ENCODE measurements around the gene ARL10. TPM values are rescaled to one million over a fixed set of nuclear protein-coding genes. Genes with fewer than 3 reads are reported as not detected.
"Not testable (repeated sequence)": the region's sequence is repeated elsewhere in the genome, so short reads cannot be mapped to it uniquely, and the experiment has no call there.

The ARL10 gene
- total RNA-seq, 2 experiments from 2014 or later, result 9.3 to 12.2 TPM

DNA sequence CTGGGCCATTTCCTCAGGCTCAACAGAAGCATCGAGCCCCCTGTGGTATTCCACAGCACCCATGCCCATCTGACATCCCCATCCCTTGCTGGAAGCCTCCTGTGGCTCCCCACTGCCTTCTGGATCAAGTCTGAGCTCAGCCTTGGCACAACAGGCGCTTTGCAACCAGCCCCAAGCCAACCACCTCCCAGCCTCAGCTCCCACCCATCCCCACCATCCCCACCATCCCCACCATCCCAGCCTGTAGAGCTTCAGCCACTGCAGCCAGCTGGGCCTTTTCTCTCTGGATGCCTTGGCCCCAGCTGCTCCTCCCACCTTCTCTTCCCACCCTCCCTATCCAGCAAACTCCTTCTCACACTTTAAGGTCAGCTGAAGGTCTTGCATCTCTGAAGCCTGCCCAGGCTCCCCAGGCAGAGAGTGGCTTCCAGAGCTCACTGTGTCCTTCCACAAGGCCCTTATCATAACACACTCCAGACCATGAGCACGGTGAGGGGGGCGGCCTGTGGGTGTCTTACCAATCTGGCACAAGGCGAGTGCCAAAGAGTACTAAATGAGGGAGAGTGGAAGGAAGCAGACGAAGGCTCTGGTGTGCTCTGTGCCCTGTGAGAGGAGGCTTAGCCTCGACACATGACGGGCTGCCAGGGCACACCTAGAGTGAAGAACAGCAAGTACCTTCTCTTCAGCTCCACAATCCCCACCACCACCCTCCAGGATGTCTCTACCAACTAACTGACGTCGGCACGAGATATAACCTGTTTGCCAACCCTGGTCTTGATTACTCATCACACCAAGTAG is 29.8 kb downstream of the ARL10 start:
- no peaks in the 10 kb centered on the region for H3K4me1 Mint-ChIP-seq (ENCODE audit: low read depth)
- no peak for DNase-seq
- H3K4me3 Mint-ChIP-seq, result no peak overlapping the region
- no peaks in the 10 kb centered on the region for H3K27me3 Mint-ChIP-seq
- CTCF ChIA-PET, result no interaction called here
- no peaks in the 10 kb centered on the region for H3K9me3 Mint-ChIP-seq
- peaks cover 6% of the 10 kb centered on the region for H3K36me3 Mint-ChIP-seq
- no peak overlapping the region for H3K27ac Mint-ChIP-seq
- intact Hi-C loops (cut with micrococcal nuclease), result no loop called here
- POLR2A ChIA-PET, result no interaction called here

GRCh38 chr5:176396330-176396729 is 31.0 kb downstream of the ARL10 start:
- Mint-ChIP-seq H3K4me1 (ENCODE audit: low read depth) (no peaks in the 10 kb centered on the region), H3K36me3 (peaks cover 6% of the 10 kb centered on the region), H3K27me3 (no peaks in the 10 kb centered on the region), H3K4me3 (no peak overlapping the region), H3K9me3 (no peaks in the 10 kb centered on the region), H3K27ac (no peak overlapping the region)
- ChIA-PET CTCF (no interaction called here), POLR2A (no interaction called here)
- DNase-seq, result no peak
- intact Hi-C loops (cut with micrococcal nuclease), result no loop called here

- no peaks in the 10 kb centered on the region for H3K27me3 Mint-ChIP-seq
- no peak overlapping the region for H3K27ac Mint-ChIP-seq
- ChIA-PET POLR2A (no interaction called here), CTCF (no interaction called here)
- no peak overlapping the region for H3K4me3 Mint-ChIP-seq
- H3K9me3 Mint-ChIP-seq, result no peaks in the 10 kb centered on the region
- intact Hi-C loops (cut with micrococcal nuclease), result no loop called here
- peaks cover 3% of the 10 kb centered on the region for H3K36me3 Mint-ChIP-seq
- no peak for DNase-seq
- no peaks in the 10 kb centered on the region for H3K4me1 Mint-ChIP-seq (ENCODE audit: low read depth)
Observed at GRCh38 chr5:176397736-176398420, 32.6 kb downstream of the ARL10 start.

GRCh38 chr5:176400382-176401156 is 35.3 kb downstream of the ARL10 start:
- intact Hi-C loops (cut with micrococcal nuclease), result no loop called here
- Mint-ChIP-seq H3K4me3 (no peak overlapping the region), H3K9me3 (no peaks in the 10 kb centered on the region), H3K36me3 (peaks cover 3% of the 10 kb centered on the region), H3K27ac (no peak overlapping the region), H3K4me1 (ENCODE audit: low read depth) (no peaks in the 10 kb centered on the region), H3K27me3 (no peaks in the 10 kb centered on the region)
- ChIA-PET CTCF (interaction anchor here (1.3 kb wide), 1 partner anchor 196 kb away, joined by 3 read pairs; no protein-coding TSS in a partner anchor), POLR2A (no interaction called here)
- no peak for DNase-seq

DNA sequence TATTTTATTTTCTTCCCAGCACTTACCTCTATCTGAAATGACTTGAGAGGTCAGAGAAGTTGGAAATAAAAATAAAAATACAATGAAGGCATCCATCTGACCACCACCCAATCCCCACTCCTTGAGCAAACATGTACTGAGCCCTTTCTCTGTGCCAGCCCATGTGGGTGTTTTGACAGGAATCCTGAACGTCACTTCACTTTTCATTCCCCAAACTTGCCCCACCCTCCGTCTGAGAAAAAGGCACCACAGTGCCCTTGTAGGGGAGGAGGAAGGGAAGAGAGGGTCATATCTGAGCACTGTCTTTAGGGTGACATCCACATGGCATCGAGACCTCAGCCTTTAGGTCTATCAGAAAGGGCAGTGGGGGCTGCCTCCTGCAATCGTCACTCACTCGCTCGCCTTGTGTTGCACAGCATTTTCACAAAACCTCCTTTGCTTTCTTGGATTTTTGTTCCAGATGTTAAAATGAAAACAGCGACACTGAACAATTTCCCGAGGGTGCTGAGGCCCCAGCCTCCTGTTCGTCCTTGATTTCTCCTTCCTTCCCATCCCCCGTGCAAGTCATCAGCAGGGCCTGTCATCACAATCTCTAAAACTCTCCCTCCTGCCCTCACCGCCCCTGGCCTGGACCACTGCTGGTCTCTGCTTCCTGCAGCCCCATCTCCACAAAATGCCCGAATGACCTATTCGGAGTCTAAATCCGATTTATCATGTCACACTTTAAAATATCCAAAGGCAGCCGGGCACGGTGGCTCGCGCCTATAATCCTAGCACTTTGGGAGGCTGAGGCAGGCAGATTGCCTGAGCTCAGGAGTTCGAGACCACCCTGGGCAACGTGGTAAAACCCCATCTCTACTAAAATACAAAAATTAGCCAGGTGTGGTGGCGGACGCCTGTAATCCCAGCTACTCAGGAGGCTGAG is 36.3 kb downstream of the ARL10 start:
- H3K4me1 Mint-ChIP-seq (ENCODE audit: low read depth), result no peaks in the 10 kb centered on the region
- H3K9me3 Mint-ChIP-seq, result no peaks in the 10 kb centered on the region
- H3K27ac Mint-ChIP-seq, result no peak overlapping the region
- DNase-seq, result no peak
- ChIA-PET CTCF (no interaction called here), POLR2A (no interaction called here)
- intact Hi-C loops (cut with micrococcal nuclease), result no loop called here
- no peak overlapping the region for H3K4me3 Mint-ChIP-seq
- peaks cover 3% of the 10 kb centered on the region for H3K36me3 Mint-ChIP-seq
- H3K27me3 Mint-ChIP-seq, result no peaks in the 10 kb centered on the region

GRCh38 chr5:176405656-176406435 is 40.6 kb downstream of the ARL10 start:
- intact Hi-C loops (cut with micrococcal nuclease), result no loop called here
- no peaks in the 10 kb centered on the region for H3K9me3 Mint-ChIP-seq
- H3K4me3 Mint-ChIP-seq, result no peak overlapping the region
- H3K27me3 Mint-ChIP-seq, result no peaks in the 10 kb centered on the region
- no peak for DNase-seq
- CTCF ChIA-PET, result interaction anchor here (1.2 kb wide), 1 partner anchor 10 kb away, joined by 4 read pairs; no protein-coding TSS in a partner anchor
- no peak overlapping the region for H3K27ac Mint-ChIP-seq
- no peaks in the 10 kb centered on the region for H3K4me1 Mint-ChIP-seq (ENCODE audit: low read depth)
- POLR2A ChIA-PET, result no interaction called here
- peaks cover 6% of the 10 kb centered on the region for H3K36me3 Mint-ChIP-seq

DNA sequence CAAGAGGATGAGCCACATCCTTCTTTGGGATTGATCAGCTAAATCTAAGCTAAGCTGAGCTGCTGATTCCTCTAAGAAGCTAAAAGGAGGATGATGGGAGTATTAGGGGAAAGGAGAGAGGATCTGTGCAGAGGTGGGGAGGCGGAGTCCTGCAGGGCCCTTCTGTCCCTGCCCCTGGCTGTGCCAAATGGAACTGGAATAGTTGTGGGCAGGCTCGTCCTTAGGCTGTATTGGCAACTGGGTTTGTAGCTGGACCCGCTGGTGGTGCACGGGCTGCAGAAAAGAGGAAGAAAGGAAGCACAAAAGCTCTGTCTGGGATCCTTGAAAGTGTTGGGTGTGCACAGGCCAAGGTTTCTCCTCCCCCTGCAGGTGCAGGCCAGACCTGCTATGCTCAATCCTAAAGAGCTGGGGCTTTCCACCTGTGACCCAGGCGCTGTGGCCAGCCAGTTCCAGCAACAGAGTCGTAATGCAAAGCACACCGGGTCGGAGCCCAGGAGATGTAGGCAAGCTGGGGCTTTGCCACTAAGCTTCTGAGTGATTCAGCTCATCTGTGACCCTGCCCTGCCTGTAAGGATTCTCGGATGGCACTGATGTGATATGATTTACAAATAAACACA is 41.3 kb downstream of the ARL10 start:
- H3K27me3 Mint-ChIP-seq, result no peaks in the 10 kb centered on the region
- POLR2A ChIA-PET, result interaction anchor here (0.6 kb wide), 1 partner anchor 41 kb away, joined by 3 read pairs; no protein-coding TSS in a partner anchor
- DNase-seq, result no peak
- intact Hi-C loops (cut with micrococcal nuclease), result no loop called here
- peaks cover 5% of the 10 kb centered on the region for H3K4me1 Mint-ChIP-seq (ENCODE audit: low read depth)
- H3K4me3 Mint-ChIP-seq, result no peak overlapping the region
- CTCF ChIA-PET, result interaction anchor here (0.8 to 1.2 kb wide), 2 partner anchors 9 to 136 kb away, joined by 3 to 4 read pairs; no protein-coding TSS in a partner anchor
- H3K9me3 Mint-ChIP-seq, result no peaks in the 10 kb centered on the region
- peaks cover 6% of the 10 kb centered on the region for H3K36me3 Mint-ChIP-seq
- no peak overlapping the region for H3K27ac Mint-ChIP-seq

DNA sequence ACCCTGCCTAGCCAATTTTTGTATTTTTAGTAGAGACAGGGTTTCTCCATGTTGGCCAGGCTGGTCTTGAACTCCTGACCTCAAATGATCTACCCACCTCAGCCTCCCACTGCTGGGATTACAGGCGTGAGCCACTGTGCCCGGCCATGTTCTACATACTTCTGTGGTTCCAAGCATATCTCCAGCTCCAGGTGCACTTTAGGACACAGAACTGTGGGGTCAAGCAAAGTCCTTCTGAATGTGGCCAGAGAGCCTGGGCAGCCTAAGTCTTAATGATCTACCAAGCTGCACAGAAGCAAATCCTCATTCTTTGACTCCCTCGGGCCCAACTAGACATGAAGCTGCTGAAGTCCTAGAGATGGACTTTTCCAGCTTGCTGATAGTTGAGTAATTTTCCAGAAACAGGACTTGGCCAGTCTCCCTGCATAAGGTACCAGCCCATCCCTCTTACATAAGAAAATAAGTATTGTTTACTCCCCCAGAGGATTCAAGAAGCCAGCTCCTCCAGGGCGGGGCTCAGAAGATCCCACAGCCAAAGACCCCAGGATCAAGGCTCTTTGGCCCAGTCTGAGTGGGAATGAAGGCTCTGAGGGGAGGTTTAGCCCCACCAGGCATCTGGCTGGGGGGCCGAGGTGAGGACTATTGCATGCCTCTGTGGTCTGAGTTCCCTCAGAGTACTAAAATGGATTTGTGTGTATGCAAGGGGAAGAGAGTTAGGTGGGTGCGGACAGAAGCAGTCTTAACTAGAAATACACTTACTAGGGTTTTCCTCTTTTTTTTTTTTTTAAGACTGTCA is 42.4 kb downstream of the ARL10 start:
- ChIA-PET CTCF (interaction anchor here (0.8 to 1.2 kb wide), 2 partner anchors 40 to 135 kb away, joined by 3 read pairs; partner anchors contain the start of gene FAF2), POLR2A (interaction anchor here (0.6 kb wide), 1 partner anchor 135 kb away, joined by 3 read pairs; no protein-coding TSS in a partner anchor)
- DNase-seq, result no peak
- no peaks in the 10 kb centered on the region for H3K9me3 Mint-ChIP-seq
- H3K4me3 Mint-ChIP-seq, result no peak overlapping the region
- H3K27me3 Mint-ChIP-seq, result no peaks in the 10 kb centered on the region
- peaks cover 7% of the 10 kb centered on the region for H3K4me1 Mint-ChIP-seq (ENCODE audit: low read depth)
- H3K36me3 Mint-ChIP-seq, result peaks cover 6% of the 10 kb centered on the region
- intact Hi-C loops (cut with micrococcal nuclease), result no loop called here
- H3K27ac Mint-ChIP-seq, result no peak overlapping the region

- POLR2A ChIA-PET, result interaction anchor here (0.6 kb wide), 1 partner anchor 135 kb away, joined by 3 read pairs; no protein-coding TSS in a partner anchor
- H3K27me3 Mint-ChIP-seq; H3K4me3 Mint-ChIP-seq; H3K9me3 Mint-ChIP-seq; intact Hi-C loops (cut with micrococcal nuclease); H3K4me1 Mint-ChIP-seq (ENCODE audit: low read depth); H3K36me3 Mint-ChIP-seq; H3K27ac Mint-ChIP-seq; DNase-seq: not testable (repeated sequence)
- CTCF ChIA-PET, result interaction anchor here (1.2 kb wide), 1 partner anchor 40 kb away, joined by 3 read pairs; the partner anchor contains the start of gene FAF2
Observed at GRCh38 chr5:176408252-176408573, 42.9 kb downstream of the ARL10 start.

GRCh38 chr5:176408590-176408989 is 43.3 kb downstream of the ARL10 start:
- ChIA-PET POLR2A (no interaction called here), CTCF (interaction anchor here (1.2 kb wide), 1 partner anchor 39 kb away, joined by 3 read pairs; the partner anchor contains the start of gene FAF2)
- no peak overlapping the region for H3K27ac Mint-ChIP-seq
- DNase-seq, result no peak
- H3K4me3 Mint-ChIP-seq, result no peak overlapping the region
- peaks cover 11% of the 10 kb centered on the region for H3K4me1 Mint-ChIP-seq (ENCODE audit: low read depth)
- no peaks in the 10 kb centered on the region for H3K27me3 Mint-ChIP-seq
- intact Hi-C loops (cut with micrococcal nuclease), result no loop called here
- H3K9me3 Mint-ChIP-seq, result no peaks in the 10 kb centered on the region
- H3K36me3 Mint-ChIP-seq, result peaks cover 6% of the 10 kb centered on the region

All from activated CD4-positive, alpha-beta memory T cell treated with anti-CD3 and anti-CD28 coated beads for 36 hours (primary cell).